Activated CD8-positive, alpha-beta memory T cell treated with anti-CD3 and anti-CD28 coated beads, Interleukin-2, amount 50 U/mL, for 24 hours (primary cell): ENCODE measurements around the gene RINL.
"Not testable (repeated sequence)": the region's sequence is repeated elsewhere in the genome, so short reads cannot be mapped to it uniquely, and the experiment has no call there.

Experiments
- DNase-seq: peaks from one replicate; pipeline ENCODE4 v3.0.0-alpha.2; 2020; ENCODE audit errors: extremely low read depth

The RINL gene

DNA sequence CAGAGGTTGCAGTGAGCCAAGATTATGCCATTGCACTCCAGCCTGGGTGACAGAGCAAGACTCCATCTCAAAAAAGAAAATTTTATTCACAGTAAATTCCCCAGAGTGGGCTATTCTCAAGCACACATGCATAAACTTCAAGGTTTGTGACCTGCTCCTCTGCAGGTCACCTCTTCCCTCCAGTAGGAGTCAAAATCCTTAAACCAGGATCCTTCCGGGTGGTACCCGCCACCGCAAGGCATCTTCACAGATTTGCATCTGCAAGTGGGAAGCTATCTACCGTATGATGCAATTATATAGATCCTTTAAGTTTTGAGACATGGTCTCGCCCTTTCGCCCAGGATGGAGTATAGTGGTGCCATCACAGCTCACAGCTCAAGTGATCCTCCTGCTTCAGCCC is 43.5 kb downstream of the RINL start:
- no peak for DNase-seq

DNA sequence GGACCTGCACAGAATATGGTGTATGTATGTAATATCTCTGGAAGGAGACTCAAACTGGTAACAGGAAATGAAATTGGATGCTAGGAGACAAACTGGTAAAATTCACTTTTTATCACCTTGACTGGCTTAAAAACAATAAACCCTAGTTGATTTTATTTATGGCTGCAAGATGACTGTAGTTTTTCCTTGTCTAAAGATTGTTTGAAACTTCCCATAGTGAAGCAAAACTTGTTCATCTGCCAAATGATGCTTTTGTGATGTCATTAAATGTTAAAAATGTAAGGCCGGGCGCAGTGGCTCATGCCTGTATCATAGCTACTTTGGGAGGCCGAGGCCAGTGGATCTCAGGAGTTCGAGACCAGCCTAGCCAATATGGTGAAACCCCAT is 44.0 kb downstream of the RINL start:
- DNase-seq: no peak

DNA sequence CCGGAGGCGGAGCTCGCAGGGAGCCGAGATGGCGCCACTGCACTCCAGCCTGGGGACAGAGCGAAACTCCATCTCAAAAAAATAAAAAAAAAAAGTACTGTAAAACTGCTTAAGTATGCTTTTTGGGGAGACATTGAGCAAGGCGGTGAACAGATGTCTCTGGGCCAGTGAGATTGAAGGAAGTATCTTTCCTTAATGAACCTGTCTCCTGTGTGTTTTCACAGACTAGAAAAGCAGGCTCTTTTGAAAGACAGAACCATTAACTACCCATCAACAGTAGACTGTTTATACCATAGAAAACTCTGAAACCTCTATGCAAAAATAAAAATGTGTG is 45.0 kb downstream of the RINL start:
- no peak for DNase-seq

DNA sequence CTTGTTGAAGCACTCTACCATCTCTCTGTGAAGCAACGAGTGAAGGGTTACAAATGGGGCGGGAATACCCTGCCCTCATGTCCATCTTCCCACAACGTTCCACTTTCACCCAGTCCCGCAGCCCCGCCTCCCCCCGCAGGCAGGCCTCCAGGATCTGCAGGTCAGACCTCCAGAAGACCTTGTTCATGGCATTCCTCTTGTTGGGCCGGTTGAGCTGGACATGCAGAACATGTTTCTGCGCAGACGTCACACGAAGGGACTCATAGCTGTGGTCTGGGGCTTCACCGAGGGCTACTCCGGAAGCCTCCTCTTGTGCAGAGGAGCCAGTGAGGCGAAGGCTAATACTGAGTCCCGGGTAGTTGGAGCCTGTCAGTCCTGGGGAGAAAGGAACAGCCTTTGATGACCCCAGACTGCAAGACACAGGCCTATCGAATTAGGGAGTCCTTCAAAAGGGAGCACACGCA is 46.9 kb downstream of the RINL start:
- DNase-seq: no peak

DNA sequence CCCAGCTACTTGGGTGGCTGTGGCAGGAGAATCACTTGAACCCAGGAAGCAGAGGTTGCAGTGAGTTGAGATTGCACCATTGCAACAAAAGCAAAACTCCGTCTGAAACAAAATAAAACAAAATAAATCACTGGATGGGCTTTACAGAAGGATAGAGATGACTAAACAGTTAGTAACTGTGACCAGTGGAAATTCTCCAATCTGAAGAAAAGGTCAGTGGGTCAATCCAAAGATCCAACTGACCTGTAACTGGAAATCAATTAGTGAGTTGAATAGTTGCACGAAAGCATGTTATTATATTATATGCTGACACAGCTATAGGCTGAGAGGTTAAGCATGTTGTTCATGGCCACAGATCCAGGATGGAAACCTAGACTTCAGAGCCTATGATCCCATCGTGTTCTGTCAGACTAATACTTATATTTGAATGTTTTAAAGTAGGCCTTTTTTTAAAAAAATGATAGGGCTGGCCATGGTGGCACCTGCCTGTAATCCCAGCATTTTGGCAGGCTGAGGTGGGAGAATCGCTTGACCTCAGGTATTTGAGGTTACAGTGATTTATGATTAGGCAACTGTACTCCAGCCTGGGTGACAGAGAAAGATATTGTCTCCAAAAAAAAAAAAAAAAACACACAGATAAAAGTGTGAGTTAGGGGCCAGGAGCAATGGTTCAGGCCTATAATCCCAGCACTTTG is 47.9 kb downstream of the RINL start:
- no peak for DNase-seq

DNA sequence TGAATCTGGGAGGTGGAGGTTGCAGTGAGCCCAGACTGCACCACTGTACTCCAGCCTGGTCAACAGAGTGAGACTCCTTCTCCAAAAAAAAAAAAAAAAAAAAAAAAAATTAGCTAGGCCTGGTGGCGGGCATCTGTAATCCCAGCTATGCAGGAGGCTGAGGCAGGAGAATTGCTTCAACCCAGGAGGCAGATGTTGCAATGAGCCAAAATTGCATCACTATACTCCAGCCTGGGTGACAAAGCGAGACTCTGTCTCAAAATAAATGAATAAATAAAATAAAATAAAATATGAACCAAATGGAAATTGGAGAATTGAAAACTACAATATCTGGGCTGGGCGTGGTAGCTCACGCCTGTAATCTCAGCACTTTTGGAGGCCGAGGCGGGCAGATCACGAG is 48.9 kb downstream of the RINL start:
- not testable (repeated sequence) for DNase-seq

DNA sequence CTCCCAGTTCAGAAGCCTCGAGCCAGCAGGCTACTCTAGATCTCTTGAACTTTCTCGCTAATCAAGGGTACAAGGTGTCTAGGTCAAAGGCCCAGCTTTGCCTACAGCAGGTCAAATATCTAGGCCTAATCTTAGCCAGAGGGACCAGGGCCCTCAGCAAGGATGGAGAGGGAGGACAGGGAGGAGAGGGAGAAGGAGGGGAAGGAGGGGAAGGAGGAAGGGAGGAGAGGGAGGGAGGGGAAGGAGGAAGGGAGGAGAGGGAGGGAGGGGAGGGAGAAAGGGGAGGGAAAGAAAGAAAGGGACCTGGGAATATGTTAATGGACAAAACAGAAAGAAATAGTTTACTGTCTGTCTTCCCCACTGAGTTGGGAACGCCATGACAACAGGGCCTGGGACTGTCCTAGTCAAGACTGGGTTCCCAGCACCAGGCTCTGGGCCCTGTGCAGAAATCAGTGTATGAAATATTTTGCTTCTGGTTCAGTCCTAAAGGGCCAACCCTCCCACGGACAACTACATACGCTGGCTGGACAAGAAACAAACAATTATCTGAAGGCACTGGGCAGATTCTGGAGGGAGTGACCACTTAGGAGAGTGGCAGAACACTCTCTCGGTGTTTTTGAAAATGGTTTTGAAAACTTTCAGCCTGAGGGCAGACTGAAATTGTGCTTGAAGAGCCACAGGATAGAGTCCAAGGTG is 51.1 kb downstream of the RINL start:
- no peak for DNase-seq

DNA sequence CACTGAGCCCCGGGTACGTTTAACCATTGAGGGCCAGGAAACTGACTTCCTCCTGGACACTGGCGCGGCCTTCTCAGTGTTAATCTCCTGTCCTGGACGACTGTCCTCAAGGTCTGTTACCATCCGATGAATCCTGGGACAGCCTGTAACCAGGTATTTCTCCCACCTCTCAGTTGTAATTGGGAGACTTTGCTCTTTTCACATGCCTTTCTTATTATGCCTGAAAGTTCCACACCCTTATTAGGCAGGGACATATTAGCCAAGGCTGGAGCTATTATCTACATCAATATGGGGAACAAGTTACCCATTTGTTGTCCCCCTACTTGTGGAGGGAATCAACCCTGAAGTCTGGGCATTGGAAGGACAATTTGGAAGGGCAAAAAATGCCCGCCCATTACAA is 52.1 kb downstream of the RINL start:
- DNase-seq: not testable (repeated sequence)

DNA sequence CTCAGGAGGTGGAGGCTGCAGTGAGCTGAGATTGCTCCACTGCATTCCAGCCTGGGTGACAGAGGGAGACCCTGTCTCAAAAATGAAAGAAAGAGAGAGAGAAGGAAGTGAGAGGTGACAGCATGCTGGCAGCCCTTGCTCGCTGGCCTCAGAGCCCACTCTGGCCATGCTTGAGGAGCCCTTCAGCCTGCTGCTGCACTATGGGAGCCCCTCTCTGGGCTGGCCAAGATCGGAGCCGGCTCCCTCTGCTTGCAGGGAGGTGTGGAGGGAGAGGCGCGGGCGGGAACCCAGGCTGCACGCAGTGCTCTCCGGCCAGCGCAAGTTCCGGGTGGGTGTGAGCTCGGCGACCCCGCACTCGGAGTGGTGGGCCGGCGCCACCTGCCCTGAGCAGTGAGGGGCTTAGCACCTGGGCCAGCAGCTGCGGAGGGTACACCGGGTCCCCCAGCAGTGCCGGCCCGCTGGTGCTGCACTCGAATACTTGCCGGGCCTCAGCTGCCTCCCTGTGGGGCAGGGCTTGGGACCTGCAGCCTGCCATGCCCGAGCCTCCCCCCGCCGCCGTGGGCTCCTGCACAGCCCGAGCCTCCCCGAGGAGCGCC is 56.7 kb downstream of the RINL start:
- DNase-seq: not testable (repeated sequence)

DNA sequence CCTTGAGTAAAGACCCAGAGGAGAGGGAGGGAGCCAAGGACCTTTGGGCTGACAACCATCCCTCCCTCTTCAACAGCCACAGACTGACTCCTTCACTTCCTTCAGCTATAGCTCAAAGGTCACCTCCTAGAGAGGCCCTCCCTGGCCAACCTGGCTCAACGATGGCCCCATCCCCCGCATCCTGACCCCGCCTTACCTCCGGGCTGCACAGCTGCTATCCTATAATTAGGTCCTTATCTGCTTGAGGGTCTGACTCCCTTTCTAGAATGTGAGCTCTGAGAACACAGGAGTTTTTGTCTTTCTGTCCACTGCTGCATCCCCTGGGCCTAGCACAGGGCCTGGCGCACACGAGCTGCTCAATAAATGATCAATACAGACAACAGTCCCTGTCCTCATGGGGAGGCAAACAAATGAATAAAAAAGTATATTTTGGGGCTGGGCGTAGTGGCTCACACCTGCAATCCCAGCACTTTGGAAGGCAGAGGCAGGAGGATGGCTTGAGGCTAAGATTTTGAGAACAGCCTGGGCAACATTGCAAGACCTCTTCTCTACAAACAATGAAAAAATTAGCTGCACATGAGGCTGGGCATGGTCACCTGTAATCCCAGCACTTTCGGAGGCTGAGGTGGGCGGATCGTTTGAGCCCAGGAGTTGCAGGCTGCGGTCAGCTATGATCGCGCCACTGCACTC is 58.7 kb downstream of the RINL start:
- DNase-seq: no peak
